Natural killer cell (primary cell): ENCODE results near the gene PCYT1A. TPM values are rescaled to one million over a fixed set of nuclear protein-coding genes. Genes with fewer than 3 reads are reported as not detected.
"Not testable (repeated sequence)": the region's sequence is repeated elsewhere in the genome, so short reads cannot be mapped to it uniquely, and the experiment has no call there.

Source experiments
- ATAC-seq, 3 donors: fragments of 150-1000 bp in 2 of 3; fragments of 200-7000 bp in 1 of 3; cut with Tn5 transposase; 1 replicate in 1 of 3; 2 replicates in 2 of 3; pipeline ENCODE4 v1.10.0; 2021; ENCODE audit warnings: mild to moderate bottlenecking in 2 of 3, moderate library complexity in 2 of 3
- DNase-seq, 2 donors: peaks; one replicate each; pipeline versions ENCODE4 v3.0.0 to v3.0.0-alpha.2; 2013 to 2021; ENCODE audit warnings: mixed read lengths in 1 of 2
- H3K27ac ChIP-seq: one replicate; pipeline ENCODE4 v1.5.1; 2013; ENCODE audit warnings: mild to moderate bottlenecking, low read length
- H3K27me3 ChIP-seq: one replicate; pipeline ENCODE4 v1.6.1; 2013; ENCODE audit warnings: low read length; ENCODE audit not compliant: control insufficient read depth, insufficient read depth
- H3K36me3 ChIP-seq: one replicate; pipeline ENCODE4 v1.6.1; 2013; ENCODE audit warnings: low read length; ENCODE audit not compliant: control insufficient read depth, insufficient read depth
- H3K4me1 ChIP-seq: one replicate; pipeline ENCODE4 v1.6.1; 2013; ENCODE audit warnings: low read length; ENCODE audit not compliant: control insufficient read depth, insufficient read depth
- H3K4me3 ChIP-seq: one replicate; pipeline ENCODE4 v1.5.1; 2013; ENCODE audit warnings: low read length
- H3K9me3 ChIP-seq: one replicate; pipeline ENCODE4 v1.6.1; 2013; ENCODE audit warnings: low read length; ENCODE audit not compliant: control insufficient read depth, insufficient read depth
- H3K27ac Mint-ChIP-seq, 2 donors: one replicate each; pipeline ENCODE4 v1.8.0; 2022; ENCODE audit warnings: mild to moderate bottlenecking in 2 of 2, mixed read lengths in 2 of 2, moderate library complexity in 1 of 2
- H3K27me3 Mint-ChIP-seq, 2 donors: one replicate each; pipeline ENCODE4 v1.8.0; 2022; ENCODE audit warnings: low read depth in 2 of 2, mixed read lengths in 2 of 2
- H3K36me3 Mint-ChIP-seq: one replicate; pipeline ENCODE4 v1.8.0; 2022; ENCODE audit warnings: mixed read lengths
- H3K4me1 Mint-ChIP-seq, 2 donors: one replicate each; pipeline ENCODE4 v1.8.0; 2022; ENCODE audit warnings: mixed read lengths in 2 of 2
- H3K4me3 Mint-ChIP-seq: one replicate; pipeline ENCODE4 v1.8.0; 2022; ENCODE audit warnings: mild to moderate bottlenecking, moderate library complexity, mixed read lengths
- H3K9me3 Mint-ChIP-seq, 2 donors: one replicate each; pipeline ENCODE4 v1.8.0; 2022; ENCODE audit warnings: mixed read lengths in 2 of 2
- CTCF ChIP-seq: fragments of 200-600 bp; IDR thresholded peaks from one replicate; pipeline ENCODE4 v1.8.0; 2022; ENCODE audit warnings: antibody characterized with exemption
- WGBS: methylation state at CpG from one replicate; pipeline ENCODE4 v1.1.7; 2013; ENCODE audit warnings: missing lambda C conversion rate; ENCODE audit not compliant: insufficient coverage; 5-methylcytosine and 5-hydroxymethylcytosine counted together
- intact Hi-C: fragments of 100-400 bp; cut with micrococcal nuclease; formaldehyde crosslinking; loops from one replicate; pipeline ENCODE4 v1.14.2; 2022
- total RNA-seq, 4 donors: library from RNA; stranded (reverse); fragments of 120-200 nt in 1 of 4; gene quantifications; one replicate each; pipeline versions ENCODE4 v1.2.3 to v1.2.4, GENCODE V29; 2013 to 2022

PCYT1A gene
- total RNA-seq, 3 donors from 2014 or later (not counting 1 experiment from before 2014, with no cell fraction given): 105 to 123 (median 110) TPM

GRCh38 chr3:196246612-196247308 is 40.8 kb downstream of the PCYT1A start:
- H3K4me1 ChIP-seq: no peaks in the 10 kb centered on the region
- Mint-ChIP-seq H3K27ac (peak overlapping the region in 1 of 2 donors; percentile 61), H3K4me1 (peaks cover 6 to 18% of the 10 kb centered on the region in 2 donors), H3K36me3 (peaks cover 6% of the 10 kb centered on the region), H3K27me3 (no peaks in the 10 kb centered on the region), H3K4me3 (peak overlapping the region; percentile 9), H3K9me3 (no peaks in the 10 kb centered on the region)
- H3K27me3 ChIP-seq: no peaks in the 10 kb centered on the region
- peaks cover 27% of the 10 kb centered on the region for H3K36me3 ChIP-seq
- WGBS: 87% methylated on average over 10 of the region's 13 CpGs
- DNase-seq (peak in 1 of 2 donors; percentile 35), ATAC-seq (peak; percentile 18 to 77 (median 60))
- intact Hi-C loops: no loop called here
- H3K4me3 ChIP-seq: no peak overlapping the region
- no peak overlapping the region for H3K27ac ChIP-seq
- no peak for TF ChIP-seq CTCF
- no peaks in the 10 kb centered on the region for H3K9me3 ChIP-seq

DNA sequence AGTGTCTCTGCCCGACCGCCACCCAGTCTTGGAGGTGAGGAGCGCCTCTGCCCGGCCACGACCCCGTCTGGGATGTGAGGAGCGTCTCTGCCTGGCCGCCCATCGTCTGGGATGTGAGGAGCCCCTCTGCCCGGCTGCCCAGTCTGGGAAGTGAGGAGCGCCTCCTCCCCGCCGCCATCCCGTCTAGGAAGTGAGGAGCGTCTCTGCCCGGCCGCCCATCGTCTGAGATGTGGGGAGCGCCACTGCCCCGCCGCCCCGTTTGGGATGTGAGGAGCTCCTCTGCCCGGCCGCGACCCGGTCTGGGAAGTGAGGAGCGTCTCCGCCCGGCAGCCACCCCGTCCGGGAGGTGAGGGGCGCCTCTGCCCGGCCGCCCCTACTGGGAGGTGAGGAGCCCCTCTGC is 43.4 kb downstream of the PCYT1A start:
- H3K4me1 Mint-ChIP-seq: peaks cover 6 to 18% of the 10 kb centered on the region in 2 donors
- H3K4me3 Mint-ChIP-seq, H3K27me3 ChIP-seq, H3K4me1 ChIP-seq, H3K9me3 ChIP-seq, DNase-seq, ATAC-seq, intact Hi-C loops, H3K27ac Mint-ChIP-seq, H3K4me3 ChIP-seq, H3K27ac ChIP-seq, H3K27me3 Mint-ChIP-seq, H3K36me3 Mint-ChIP-seq, H3K9me3 Mint-ChIP-seq: not testable (repeated sequence)
- 98% methylated on average over 34 of the region's 34 CpGs for WGBS
- H3K36me3 ChIP-seq: peaks cover 47% of the 10 kb centered on the region

DNA sequence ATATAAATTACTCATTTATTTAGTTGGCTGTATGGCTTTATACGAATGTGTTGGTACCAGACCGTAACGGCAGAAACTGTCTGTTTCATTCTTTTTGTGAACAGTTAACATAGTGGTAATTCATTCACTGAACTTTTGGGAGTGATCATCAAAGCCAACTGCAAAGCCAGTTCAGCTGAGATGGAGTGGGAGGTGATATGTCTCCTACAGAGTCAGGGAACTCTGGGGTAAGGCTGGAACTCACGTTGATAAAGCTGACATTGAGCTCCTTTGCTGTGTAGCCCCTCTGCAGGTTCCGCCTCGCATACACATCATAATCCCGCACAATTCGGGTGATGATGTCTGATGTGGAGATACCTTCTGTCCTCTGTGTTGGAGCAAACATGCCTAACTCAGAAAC is 45.8 kb downstream of the PCYT1A start:
- H3K9me3 Mint-ChIP-seq: no peaks in the 10 kb centered on the region
- H3K27ac Mint-ChIP-seq: no peak overlapping the region
- Histone ChIP-seq H3K36me3 (peaks cover 49% of the 10 kb centered on the region), H3K4me3 (no peak overlapping the region), H3K27ac (no peak overlapping the region), H3K9me3 (no peaks in the 10 kb centered on the region), H3K4me1 (peaks cover 7% of the 10 kb centered on the region), H3K27me3 (no peaks in the 10 kb centered on the region)
- intact Hi-C loops: no loop called here
- DNase-seq: no peak
- WGBS: 97% methylated on average over 8 of the region's 8 CpGs
- peaks cover 6% of the 10 kb centered on the region for H3K36me3 Mint-ChIP-seq
- ATAC-seq: no peak
- no peaks in the 10 kb centered on the region for H3K27me3 Mint-ChIP-seq
- peaks cover 17 to 18% of the 10 kb centered on the region in 2 donors for H3K4me1 Mint-ChIP-seq
- no peak for TF ChIP-seq CTCF
- no peak overlapping the region for H3K4me3 Mint-ChIP-seq

DNA sequence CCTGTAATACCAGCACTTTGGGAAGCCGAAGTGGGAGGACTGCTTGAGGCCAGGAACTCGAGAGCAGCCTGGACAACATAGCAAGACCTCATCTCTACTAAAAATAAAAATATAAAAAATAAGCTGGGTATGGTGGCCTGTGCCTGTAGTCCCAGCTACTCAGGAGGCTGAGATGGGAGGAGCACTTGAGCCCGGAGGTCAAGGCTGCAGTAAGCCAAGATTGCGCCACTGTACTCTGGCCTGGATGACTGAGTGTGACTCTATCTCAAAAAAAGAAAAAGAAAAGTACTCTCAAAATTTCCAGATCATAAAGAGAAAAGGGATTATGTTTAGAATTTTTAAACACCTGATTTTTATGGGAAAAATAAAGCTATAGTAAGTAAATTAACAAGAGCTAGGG is 47.1 kb downstream of the PCYT1A start:
- no peak for TF ChIP-seq CTCF
- H3K4me1 Mint-ChIP-seq: peaks cover 23 to 24% of the 10 kb centered on the region in 2 donors
- H3K9me3 Mint-ChIP-seq: no peaks in the 10 kb centered on the region
- Histone ChIP-seq H3K4me1 (peaks cover 7% of the 10 kb centered on the region), H3K9me3 (no peaks in the 10 kb centered on the region), H3K27me3 (no peaks in the 10 kb centered on the region), H3K27ac (no peak overlapping the region), H3K4me3 (no peak overlapping the region), H3K36me3 (peaks cover 44% of the 10 kb centered on the region)
- H3K27me3 Mint-ChIP-seq: no peaks in the 10 kb centered on the region
- 100% methylated on average over 4 of the region's 4 CpGs for WGBS
- no peak overlapping the region for H3K27ac Mint-ChIP-seq
- no peak overlapping the region for H3K4me3 Mint-ChIP-seq
- no peaks in the 10 kb centered on the region for H3K36me3 Mint-ChIP-seq
- intact Hi-C loops: no loop called here
- ATAC-seq (no peak), DNase-seq (no peak)
